Fibroblast of the conjunctiva (primary cell): ENCODE data around the gene PAQR9.
A peak's percentile ranks its signal among the peaks of the same experiment; 100 is the strongest.

Source experiments
- DNase-seq: peaks from one replicate; pipeline ENCODE4 v3.0.0-alpha.2; 2010; ENCODE audit warnings: low read depth

The PAQR9 gene

DNA sequence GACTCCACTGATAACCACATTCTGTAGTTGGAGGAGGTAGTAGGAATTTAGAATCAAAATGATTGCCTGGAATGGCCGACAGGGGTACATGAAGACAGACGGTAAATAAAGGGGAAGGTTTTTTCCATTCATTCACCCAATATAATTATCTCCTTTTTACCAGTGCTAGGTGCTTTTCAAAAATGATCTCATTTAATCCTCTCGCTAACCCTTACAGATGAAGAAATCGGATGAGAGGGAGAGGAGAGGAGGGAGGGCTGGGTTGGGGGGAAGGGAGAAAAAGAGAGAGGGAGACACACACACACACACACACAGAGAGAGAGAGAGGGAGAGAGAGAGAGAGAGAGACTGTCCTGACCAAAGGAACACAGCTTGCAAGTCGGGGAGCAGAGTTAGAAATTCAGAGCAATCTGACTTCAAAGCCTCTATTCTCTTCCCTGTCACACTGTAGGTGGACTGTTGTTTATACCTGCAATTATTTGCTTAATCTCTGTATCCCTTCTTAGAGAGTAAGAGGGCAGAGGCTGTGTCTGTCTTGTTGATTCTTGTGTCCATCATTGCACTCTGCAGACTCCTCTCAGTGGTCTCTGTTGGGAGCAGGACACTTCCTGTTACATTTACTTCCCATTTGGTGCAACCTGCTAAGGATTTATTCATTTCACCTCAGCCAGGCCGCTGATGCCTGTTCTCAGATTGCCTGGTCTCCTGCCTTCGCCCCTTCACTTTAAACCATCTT is 18.7 kb upstream of the PAQR9 start:
- no peak for DNase-seq

DNA sequence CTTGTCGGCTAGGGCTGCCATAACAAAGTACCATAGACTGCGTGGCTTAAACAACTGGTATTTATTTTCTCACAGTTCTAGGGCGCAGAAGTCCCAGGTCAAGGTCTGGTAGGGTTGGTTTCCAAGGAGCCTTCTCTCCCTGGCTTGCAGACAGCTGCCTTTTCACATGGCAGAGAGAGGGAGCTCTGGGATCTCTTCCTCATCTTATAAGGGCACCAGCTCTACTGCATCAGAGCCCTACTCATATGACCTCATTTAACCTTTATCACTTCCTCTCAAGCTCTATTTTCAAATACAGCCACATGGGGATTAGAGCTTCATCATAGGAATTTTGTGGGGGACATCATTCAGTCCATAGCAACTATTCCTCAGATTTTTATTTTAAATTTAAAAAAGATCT is 17.6 kb upstream of the PAQR9 start:
- DNase-seq: no peak

DNA sequence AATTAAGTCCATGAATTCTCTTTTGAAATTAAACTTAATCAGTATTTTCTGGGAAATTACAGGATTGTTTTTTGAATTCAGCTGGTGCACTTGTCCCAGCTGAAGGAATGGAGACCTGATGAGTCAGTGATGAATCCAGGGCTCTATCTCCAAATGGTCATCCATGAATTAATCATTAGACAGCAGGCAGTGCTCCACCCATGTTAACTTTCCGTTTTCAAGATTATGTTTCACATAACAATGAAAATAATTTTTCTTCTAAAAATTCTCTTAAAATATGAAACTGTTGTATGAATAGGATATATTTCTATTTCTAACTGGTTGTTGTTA is 13.9 kb upstream of the PAQR9 start:
- DNase-seq: no peak

DNA sequence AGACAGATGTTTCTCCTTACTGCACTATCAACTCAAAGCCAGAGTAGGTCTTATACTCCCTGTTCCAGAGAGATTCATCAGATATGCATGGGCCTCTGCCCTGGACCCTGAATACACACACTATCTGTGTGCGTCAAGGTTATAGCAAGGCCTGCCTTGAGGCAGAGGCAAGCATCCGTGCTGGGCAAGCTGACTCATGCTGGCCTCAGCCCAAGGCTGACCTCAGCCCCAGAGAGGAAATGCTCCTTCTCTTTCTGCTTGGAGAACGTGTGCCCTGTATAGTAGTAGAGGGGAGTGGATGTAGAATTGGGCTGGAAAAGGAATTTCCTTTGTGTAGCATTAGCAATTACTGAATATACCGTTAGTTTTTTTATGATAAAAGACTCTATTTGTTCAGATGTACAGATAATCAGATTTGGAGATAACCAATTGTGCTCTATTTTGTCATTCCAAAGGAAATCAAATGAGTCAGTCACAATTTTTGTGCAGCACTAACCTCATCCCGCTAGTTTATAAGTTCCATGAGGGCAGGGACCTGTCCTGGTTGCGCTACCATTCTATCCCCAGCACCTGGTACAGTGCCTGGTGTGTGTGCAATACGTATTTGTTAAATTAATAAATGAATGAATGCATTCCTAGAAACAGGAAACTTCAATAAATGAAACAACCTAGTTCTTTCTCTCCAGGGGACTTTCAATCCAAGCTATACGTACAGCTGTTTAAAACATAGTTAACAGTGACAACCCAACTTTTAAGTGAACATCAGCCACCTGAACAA is 13.3 kb upstream of the PAQR9 start:
- peak; percentile 84 for DNase-seq

DNA sequence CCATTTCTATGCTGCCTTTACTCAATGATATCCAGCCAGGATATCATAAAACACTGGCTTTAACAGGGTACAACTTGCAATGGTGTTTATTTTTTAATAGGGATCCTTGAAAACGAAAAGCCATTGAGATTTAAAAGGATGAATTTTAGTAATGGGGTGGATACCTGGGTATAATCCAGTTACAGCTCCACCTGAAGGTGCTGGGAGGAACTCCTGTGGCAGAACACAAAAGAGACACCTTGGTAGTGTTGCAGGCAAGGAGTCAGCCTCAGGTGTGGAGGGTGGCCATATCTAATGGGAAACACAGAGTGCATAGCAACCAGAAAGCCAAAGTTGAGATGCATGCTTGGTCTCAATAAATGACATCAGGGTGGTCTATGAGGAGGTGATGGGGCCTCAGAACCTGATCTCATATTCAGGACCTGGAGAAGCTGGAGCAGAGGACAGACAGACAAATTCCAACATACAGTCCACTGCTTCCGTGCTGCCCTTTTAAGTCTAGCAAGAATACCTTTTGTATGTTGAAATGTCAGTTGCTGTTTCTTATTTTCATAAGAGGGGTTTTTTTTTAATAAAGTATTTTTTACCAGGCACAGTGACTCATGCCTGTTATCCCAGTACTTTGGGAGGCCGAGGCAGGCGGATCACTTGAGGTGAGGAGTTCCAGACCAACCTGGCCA is 12.0 kb upstream of the PAQR9 start:
- no peak for DNase-seq

DNA sequence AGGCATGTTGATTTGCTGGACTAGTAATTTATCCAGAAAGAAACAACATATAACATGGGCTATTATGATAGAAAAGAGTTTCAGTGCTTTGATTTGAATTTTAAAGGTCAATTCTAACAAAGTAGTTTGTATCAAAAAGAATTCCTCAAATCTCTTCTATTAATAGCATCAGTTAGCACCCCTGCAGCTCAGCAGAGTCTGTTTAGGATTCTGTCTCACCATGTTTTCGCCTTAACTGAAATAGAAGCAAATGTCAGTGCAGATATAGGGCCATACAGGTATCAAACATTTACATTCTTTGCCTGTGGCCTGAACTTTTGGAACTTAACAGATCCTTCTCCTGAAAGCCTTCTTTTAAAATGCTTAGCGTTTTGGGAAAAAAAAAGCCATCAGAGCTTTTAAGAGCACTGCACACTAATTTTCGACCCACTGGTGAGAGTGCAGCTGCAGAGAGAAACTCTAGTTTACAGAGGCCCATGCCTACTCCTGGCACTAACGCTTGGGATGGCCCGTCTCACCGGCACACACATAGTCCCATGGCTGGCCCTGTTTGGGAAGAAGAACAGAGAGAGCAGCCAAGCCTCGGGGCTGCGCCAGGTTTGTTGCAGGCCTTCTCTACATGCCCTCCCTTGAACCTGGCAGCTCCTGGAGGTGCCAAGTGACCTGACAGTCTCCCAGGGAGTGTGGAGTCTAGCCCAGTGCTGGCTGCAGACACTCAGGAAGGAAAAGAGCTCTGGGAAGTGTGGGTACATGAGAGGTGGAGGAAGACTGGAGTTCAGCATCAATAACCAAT is 9.9 kb upstream of the PAQR9 start:
- no peak for DNase-seq

DNA sequence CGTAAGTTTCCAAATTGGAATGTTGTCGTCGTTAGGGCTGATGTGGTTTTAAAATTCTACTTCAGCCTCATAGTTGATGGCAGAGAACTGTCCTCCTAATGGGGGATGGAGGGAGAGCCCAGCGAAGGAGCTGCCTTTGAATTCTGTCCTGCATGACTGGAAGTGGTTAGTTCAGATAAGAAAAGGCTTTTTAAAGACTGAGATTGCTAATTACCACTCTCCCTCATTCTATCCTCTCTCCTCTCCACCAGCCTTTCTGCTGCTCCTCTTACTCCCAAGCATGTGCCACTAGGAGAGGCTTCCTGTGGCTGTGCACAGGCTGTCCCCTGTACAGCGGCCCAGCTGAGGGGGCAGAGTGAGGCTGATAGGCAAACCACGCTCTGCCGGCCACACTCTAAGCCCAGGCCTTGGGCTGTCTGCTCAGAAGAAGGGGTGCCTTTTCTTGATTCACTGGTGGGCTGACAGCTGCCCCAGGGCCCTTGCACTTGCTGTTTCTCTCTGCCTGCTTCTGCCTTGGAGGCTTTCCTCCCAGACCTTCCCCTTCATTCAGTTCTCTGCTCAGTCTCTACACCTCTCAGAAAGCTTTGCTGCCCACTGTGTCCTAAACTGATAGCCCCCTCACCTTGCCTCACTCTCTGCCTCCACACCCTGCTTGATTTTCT is 8.7 kb upstream of the PAQR9 start:
- no peak for DNase-seq

DNA sequence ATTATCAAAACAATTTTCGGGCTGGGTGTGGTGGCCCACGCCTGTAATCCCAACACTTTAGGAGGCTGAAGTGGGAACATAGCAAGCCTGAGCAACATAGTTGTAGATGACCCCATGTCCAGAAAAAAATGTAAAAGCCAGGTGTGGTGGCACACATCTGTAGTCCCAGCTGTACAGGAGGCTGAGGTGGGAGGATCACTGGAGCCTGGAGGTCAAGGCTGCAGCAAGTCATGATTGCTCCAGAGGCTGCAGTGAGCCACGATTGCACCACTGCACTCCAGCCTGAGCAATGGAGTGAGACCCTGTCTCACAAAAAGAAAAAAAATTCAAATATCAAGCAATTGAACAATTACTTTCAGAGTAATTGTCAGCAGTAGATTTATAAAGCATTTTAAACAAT is 8.0 kb upstream of the PAQR9 start:
- no peak for DNase-seq

DNA sequence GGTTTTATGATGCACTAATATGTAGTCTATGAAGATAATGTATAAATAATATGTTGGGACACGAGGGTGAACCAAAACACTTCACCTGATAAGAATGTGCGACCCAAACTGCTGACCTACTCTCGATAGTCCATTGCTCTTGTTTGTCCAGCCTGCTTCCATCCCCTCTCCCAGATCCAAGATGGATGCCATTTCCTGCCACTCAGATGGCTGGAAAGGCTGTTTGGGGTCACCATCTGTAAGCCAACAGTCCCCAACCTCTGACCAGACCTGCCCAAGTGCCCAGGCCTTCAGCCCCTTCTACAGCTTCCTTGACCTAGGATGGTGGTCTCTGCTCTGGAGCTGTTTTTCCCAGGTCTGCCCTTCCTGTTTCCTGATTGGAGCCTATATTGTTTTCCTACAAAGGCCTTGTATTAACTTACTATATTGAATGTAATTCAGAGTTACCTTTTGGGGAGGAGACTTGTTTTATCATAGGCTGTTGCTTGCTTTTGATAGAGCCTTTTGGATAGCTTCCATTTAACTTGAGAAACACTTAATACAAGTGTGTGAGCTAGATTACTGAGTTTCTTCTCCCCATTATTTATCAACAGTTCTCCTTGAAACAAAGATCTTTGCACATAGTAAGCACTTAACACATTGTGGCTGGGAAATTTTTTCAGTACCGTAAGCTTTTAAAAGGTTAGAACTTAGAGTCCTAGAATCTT is 5.0 kb upstream of the PAQR9 start:
- no peak for DNase-seq

DNA sequence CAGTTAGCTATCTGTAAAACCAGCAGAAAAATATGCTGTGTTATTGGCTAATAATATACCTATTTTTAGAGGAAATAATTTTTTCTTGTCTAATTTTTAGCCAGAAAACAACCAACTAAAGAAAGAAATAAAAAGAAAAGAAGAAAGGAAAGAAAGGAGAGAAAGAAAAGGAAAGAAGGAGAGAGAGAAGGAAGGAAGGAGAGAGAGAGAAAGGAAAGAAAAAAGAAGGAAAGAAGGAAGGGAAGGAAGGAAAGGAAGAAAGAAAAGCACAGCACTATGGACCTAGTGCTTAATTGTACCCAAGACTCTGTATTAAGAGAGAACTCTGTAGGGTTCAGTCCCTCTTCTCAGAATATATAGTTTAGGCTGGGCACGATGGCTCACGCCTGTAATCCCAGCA is 3.3 kb upstream of the PAQR9 start:
- no peak for DNase-seq

DNA sequence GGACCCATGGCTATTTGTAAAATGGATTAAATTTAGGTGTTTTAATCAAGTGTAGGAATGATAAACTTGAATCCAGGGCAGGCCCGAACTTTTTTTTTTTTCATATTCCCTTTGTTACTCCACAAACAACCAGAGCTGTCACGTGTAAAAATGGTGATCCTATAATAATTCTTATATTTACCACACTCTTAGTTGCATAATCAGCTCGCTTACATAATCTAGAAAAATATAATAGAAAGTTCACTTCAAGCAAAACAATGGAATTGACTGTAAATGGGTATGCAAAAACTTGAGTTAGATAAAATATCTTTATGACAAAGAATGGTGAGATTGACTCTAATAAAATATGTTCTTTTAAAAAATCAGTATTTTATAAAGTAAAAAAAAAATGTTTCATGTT is 2.1 kb upstream of the PAQR9 start:
- no peak for DNase-seq

DNA sequence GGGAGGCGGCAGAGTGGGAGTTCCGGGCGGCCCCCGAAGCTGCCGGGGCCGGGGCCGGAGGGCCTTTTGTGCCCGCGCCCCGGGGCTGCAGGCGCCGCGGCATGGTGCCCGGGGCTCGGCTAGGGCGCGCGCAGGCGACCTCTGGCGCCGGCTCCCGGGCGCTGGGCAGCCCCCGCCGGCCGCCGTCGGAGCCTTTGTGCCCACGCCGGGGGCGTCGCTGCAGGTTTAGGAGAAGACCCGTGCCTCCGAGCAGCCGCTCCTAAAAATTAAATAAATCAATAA is 299 bp downstream of the PAQR9 start:
- no peak for DNase-seq

DNA sequence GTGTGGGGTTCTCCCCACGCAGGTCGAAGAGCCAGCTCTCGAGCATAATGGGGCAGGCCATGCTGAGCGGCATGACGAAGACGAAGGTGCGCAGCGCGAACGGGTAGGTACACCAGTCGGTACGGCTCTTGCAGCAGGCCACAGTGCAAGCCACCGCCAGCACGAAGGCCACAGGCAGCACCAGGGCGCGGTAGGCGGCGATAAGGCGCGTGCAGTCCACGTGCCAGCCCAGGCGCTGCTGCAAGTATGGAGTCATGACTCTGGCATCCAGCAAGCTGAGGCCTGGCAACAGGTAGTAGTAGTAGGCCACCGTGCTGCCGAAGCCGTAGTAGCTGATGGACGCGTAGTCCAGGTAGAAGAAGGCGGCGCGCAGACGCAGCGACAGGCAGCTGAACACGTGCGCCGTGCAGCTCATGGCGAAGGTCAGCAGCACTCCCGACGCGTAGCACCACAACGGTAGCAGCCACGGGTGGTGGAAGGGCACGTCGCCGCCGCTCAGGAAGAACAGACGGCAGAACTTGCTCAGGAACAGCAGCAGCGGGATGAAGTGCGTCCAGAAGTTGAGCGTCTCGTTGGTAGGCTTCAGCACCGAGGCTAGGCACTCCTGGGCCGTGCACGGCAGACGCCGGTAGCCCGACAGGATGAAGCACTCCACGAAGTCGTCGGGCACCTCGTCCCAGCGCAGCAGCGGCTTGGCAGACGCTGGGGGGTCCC is 797 bp downstream of the PAQR9 start:
- DNase-seq: no peak

DNA sequence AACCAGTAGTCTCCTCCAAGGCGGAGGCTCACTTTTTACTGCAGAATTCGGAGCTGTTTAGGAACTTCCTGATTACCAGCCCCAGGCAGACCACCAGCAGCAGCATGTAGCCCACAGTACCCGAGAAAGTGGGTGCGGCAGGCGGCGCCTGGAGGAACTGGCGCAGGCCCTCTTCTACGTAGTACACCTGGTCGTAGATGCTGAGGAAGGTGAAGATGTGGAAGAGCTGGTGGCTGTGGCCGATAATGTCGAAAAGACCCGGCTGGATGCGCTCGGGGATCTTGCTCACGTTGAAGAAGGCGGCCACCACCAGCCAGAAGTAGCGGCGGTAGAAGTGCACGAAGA is 1.3 kb downstream of the PAQR9 start:
- no peak for DNase-seq

DNA sequence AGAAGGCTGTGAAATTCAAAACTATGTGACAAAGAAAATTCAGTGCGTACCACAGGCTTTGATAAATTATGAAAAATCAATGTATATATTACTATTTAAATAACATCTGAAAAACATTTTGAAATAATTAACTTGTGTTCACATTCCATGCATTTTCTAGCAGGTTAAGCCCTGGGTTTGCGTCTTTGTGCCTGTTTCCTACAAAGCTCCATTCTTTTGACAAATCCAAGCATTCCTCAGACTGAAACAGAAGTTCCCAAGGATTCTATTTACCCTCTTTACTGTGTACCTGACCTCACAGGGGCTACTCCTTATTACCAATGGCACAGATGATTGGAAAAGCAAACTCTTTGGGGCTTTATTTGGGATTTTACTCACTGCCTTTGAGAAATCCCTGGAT is 1.9 kb downstream of the PAQR9 start:
- no peak for DNase-seq

DNA sequence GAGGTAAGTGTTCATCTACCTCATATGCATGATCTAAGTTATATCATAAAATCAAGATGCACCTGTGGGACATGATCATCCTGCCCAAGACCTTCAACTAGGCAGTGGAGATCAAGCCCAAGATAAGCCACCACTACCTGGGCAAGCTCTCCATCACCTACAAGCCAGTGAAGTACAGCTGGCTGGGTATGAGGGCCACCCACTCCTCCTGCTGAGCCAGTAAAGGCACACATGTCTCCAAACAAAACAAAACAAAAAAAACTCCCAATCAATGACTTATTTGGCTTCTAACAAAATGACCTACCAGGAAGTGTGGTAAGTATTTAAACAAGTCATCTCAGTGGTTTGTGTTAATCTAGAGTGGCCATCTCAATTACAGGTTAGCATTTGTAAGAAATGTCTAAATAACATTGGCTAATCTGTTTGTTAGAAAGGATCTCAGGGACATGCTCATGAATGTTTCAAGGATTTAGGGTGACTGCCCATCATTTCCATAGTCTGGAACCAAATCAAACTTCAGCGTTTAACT is 3.1 kb downstream of the PAQR9 start:
- no peak for DNase-seq

DNA sequence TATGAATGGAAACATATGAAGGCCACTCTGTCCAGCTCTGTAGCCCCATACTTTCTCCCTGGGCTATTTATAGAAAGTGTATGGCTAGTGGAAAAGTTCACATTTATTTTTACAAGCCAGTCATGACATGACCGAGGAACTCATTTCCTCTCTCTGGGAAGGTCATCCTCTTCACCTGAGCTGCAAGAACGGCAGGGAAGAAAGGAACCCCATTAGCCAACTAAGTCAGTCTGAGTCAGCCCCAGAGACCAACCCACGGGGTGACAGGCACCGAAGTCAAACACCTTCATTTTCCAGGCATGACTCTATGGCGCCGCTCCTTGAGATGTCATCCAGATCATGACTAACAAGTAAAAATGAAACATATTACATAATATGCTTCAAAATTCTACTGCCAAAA is 4.8 kb downstream of the PAQR9 start:
- no peak for DNase-seq

DNA sequence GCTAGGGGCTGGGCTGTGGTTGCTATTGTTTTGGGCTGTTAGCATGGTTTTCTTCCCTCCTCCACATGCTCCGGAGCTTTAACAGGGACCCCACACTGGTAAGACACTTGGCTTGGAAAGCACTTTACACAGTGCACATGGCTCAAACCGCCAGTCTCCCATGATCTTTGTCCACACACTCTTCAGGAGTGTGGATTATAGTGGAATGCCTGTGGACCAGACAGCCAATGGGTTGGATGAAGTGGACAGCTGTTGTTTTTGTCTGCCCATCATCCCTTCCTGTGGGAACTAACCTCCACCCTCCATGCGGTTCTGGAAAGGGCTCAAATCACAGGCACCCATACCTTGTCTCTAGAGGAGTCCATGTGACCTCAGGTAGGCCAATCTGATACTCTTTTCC is 10.0 kb downstream of the PAQR9 start:
- no peak for DNase-seq

DNA sequence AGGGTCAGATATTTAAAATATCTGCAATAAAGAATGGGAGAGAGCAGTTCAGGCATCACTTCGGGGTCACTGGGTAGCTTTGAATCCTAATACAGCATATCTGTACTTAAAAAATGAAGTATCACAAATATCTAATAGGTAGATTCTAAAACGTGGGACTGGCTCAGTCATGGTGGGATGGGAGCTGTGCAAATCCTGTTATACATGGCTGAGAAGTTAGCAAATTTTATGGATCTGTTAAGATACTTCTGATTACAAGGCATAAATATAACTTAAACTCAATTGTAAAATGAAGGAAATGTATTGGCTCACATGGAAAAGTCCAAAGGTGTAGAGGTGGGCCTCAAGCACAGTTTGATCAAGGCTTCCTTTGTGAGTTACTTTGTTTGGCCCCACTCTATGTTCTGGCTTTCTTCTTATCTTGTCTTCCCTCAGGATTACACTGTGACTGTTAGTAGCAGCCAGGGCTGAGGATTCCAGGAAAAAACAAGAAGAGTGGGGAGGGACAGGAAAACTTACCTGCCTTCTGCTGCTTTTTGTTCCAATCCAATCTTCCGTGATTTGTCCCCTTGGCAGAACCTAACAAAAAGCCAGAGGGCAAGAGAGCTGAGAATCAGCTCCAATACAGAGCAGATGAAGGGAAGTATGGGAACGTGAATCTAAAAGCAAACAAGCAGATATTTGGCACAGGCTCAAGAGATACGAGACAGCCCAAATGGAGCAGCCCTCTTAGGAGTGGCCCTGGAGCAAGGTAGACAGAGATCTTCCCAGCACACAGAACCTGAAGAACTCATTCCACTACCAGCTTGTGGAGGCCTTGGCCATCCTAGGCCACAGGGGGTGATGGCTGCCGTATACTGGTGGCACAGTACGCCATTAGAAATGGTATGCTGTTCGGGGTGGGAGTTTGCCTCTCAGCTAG is 10.9 kb downstream of the PAQR9 start:
- DNase-seq: no peak

DNA sequence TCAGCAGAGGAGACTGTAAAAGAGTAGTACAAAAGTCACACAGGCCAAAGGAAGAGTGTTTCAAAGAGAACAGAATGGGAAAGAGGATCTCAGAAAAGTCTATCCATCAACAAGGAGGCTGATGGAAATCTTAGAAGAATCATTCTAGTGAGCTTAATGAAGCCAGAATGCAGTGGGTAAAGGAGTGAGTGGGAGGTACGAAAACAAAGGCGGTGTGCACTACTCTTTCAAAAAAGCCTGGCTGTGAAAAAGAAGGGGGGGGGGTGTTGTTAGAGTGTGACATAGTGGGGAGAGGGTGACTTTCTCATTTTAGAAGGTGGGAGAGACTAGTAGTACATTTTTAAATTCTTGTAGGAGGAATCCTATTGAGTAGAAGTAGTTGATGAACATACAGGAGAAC is 11.7 kb downstream of the PAQR9 start:
- DNase-seq: no peak
